ENCODE results near the gene ADTRP. TPM values are rescaled to one million over a fixed set of nuclear protein-coding genes. Genes with fewer than 3 reads are reported as not detected.
A peak's percentile ranks its signal among the peaks of the same experiment; 100 is the strongest.

The ADTRP gene
- polyA plus RNA-seq, 1 donor (not counting 4 experiments of a cell fraction or from before 2014, with no cell fraction given) = 16.7 TPM

DNA sequence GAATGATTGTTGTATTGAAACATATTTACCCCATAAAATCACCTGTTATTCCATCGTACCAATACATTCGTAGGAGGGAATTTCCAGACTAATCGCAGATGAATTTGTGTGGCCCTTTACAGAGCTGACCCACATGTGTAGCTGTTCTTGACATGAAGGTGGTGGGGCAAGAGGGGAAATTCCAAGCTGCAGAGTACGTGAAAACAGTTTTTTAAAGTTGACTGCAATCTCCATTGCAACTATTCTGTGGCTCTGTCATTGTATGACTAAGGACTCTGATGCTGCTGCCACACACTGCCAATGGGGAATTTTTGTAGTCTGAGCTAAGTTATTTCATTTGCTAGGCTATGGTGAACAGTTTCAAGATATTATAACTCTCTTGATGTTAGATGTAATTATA, 46.4 kb upstream of the ADTRP start:
- no peak for TF ChIP-seq CTCF (optimal IDR thresholded peaks at IDR 0.05 in 1 of 3, IDR thresholded peaks at IDR 0.05 in 1 of 3, conservative IDR thresholded peaks at IDR 0.05 in 1 of 3; ENCODE audit: extremely low read depth in 1 of 3, insufficient read depth in 2 of 3, low read length in 3 of 3)
- Histone ChIP-seq H4K20me1 (ENCODE audit: control insufficient read depth, extremely low read depth, insufficient read depth, low read length) (no peaks in the 10 kb centered on the region), H3K9me1 (ENCODE audit: control insufficient read depth, extremely low read depth, insufficient read depth, low read length) (no peaks in the 10 kb centered on the region), H3K27ac (ENCODE audit: control insufficient read depth, insufficient read depth, low read length) (no peak overlapping the region), H2AFZ (ENCODE audit: control insufficient read depth, low read length) (no peak overlapping the region), H3K4me2 (ENCODE audit: control insufficient read depth, extremely low read depth, insufficient read depth, low read depth, low read length) (no peak overlapping the region), H3K4me3 (ENCODE audit: control insufficient read depth in 2 of 3, extremely low read depth in 1 of 3, insufficient read depth in 2 of 3, low read depth in 1 of 3, low read length in 3 of 3) (no peak overlapping the region), H3K9ac (ENCODE audit: control insufficient read depth, extremely low read depth, insufficient read depth, low read length) (no peak overlapping the region), H3K79me2 (ENCODE audit: control insufficient read depth, insufficient read depth, low read length) (no peaks in the 10 kb centered on the region), H3K9me3 (ENCODE audit: control insufficient read depth, low read depth, low read length) (no peaks in the 10 kb centered on the region), H3K36me3 (ENCODE audit: control insufficient read depth in 2 of 2, extremely low read depth in 1 of 2, insufficient read depth in 2 of 2, low read length in 2 of 2) (no peaks in the 10 kb centered on the region), H3K4me1 (ENCODE audit: control insufficient read depth, extremely low read depth, insufficient read depth, low read length) (no peaks in the 10 kb centered on the region), H3K27me3 (ENCODE audit: control insufficient read depth, extremely low read depth, insufficient read depth, low read length) (no peaks in the 10 kb centered on the region)
- no peak for DNase-seq (ENCODE audit: low read depth, low spot score)
- FAIRE-seq = no peak
- dilution Hi-C loops (cut with MboI; ENCODE audit: extremely low pct_ligation_motif_present, low sequenced_read_pairs) = no loop called here

DNA sequence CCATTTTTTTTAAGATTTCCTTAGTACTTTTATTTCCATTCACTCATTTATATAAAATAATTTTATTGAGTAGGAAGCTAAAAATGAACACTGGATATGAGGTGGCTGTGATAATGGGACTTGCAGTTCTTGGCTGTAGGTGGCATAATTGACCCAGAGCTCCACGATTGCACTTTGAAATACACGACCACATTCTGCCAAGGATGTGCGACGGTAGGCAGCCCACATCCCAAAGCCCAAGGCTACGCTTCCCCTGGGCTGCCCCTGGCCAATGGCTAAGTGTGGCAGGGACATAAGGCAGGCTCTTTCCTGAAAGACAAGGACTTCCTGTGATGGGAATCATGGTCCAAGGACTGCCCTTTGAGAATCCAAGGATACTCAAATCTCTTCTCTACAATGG, 43.7 kb upstream of the ADTRP start:
- Histone ChIP-seq H3K9ac (ENCODE audit: control insufficient read depth, extremely low read depth, insufficient read depth, low read length) (no peak overlapping the region), H3K79me2 (ENCODE audit: control insufficient read depth, insufficient read depth, low read length) (no peaks in the 10 kb centered on the region), H2AFZ (ENCODE audit: control insufficient read depth, low read length) (no peak overlapping the region), H3K27me3 (ENCODE audit: control insufficient read depth, extremely low read depth, insufficient read depth, low read length) (no peaks in the 10 kb centered on the region), H3K36me3 (ENCODE audit: control insufficient read depth in 2 of 2, extremely low read depth in 1 of 2, insufficient read depth in 2 of 2, low read length in 2 of 2) (no peaks in the 10 kb centered on the region), H4K20me1 (ENCODE audit: control insufficient read depth, extremely low read depth, insufficient read depth, low read length) (no peaks in the 10 kb centered on the region), H3K4me1 (ENCODE audit: control insufficient read depth, extremely low read depth, insufficient read depth, low read length) (peaks cover 9% of the 10 kb centered on the region), H3K4me3 (ENCODE audit: control insufficient read depth in 2 of 3, extremely low read depth in 1 of 3, insufficient read depth in 2 of 3, low read depth in 1 of 3, low read length in 3 of 3) (no peak overlapping the region), H3K9me3 (ENCODE audit: control insufficient read depth, low read depth, low read length) (no peaks in the 10 kb centered on the region), H3K9me1 (ENCODE audit: control insufficient read depth, extremely low read depth, insufficient read depth, low read length) (no peaks in the 10 kb centered on the region), H3K27ac (ENCODE audit: control insufficient read depth, insufficient read depth, low read length) (no peak overlapping the region), H3K4me2 (ENCODE audit: control insufficient read depth, extremely low read depth, insufficient read depth, low read depth, low read length) (no peak overlapping the region)
- DNase-seq (ENCODE audit: low read depth, low spot score) = no peak
- no peak for FAIRE-seq
- dilution Hi-C loops (cut with MboI; ENCODE audit: extremely low pct_ligation_motif_present, low sequenced_read_pairs) = no loop called here
- TF ChIP-seq CTCF (optimal IDR thresholded peaks at IDR 0.05 in 1 of 3, IDR thresholded peaks at IDR 0.05 in 1 of 3, conservative IDR thresholded peaks at IDR 0.05 in 1 of 3; ENCODE audit: extremely low read depth in 1 of 3, insufficient read depth in 2 of 3, low read length in 3 of 3) = peak in 1 of 3 experiments; percentile 14
- TF ChIP-seq EZH2 (IDR thresholded peaks at IDR 0.05; ENCODE audit: low read length) = no peak
